T-helper 2 cell treated with Interferon-gamma antibody and Interleukin-4, amounts not matched to agents 100 ng/mL and 5 ng/mL, for 36 hours (primary cell): ENCODE data around the gene HIBADH. TPM values are rescaled to one million over a fixed set of nuclear protein-coding genes. Genes with fewer than 3 reads are reported as not detected.

Experiments
- intact Hi-C: fragments of 100-400 bp; cut with micrococcal nuclease; formaldehyde crosslinking; loops from one replicate; pipeline ENCODE4 v1.15.1; 2023
- total RNA-seq: library from RNA; stranded (reverse); gene quantifications from 2 replicates; pipeline ENCODE4 v1.2.3, GENCODE V29; 2022

The HIBADH gene
- total RNA-seq, 1 donor from 2014 or later = 14.5 TPM

- intact Hi-C loops = no loop called here
Observed at GRCh38 chr7:27553273-27553672, 109.4 kb downstream of the HIBADH start.

GRCh38 chr7:27551803-27552400, 110.8 kb downstream of the HIBADH start:
- intact Hi-C loops = no loop called here

DNA sequence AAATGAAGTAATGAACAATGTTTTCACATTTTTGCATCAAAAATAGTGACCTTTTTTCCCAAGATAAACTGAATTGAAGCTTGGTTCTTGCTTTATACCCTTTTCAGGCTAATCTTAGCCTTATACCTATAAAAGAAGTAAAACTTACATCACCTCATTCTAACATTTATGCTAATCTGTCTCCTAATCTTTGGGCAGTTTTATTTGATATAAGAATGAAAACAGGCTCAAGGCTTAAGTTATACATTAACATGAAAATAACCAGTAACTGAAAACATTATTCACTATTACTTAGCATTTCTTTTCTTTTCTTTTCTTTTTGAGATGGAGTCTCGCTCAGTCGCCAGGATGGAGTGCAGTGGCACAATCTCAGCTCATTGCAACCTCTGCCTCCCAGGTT, 113.1 kb downstream of the HIBADH start:
- intact Hi-C loops = no loop called here

DNA sequence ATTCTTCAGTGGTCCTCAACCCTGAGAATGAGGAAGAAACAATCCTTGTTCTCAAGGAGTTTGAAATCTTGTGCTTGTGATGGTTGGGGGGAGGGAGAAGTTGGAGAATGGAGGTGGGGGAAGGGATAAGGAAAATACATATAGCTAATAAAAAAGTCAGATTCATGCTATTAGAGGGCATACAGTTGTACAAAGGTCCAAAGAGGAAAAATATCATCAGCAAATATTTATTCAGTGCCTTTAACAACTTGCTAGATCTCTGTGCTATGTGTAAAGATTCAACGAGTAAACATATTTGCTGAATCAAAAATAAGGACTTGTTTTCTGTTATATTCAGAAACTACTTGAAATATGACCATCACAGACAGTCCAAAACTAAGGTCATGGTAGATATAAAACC, 114.4 kb downstream of the HIBADH start:
- intact Hi-C loops = no loop called here

DNA sequence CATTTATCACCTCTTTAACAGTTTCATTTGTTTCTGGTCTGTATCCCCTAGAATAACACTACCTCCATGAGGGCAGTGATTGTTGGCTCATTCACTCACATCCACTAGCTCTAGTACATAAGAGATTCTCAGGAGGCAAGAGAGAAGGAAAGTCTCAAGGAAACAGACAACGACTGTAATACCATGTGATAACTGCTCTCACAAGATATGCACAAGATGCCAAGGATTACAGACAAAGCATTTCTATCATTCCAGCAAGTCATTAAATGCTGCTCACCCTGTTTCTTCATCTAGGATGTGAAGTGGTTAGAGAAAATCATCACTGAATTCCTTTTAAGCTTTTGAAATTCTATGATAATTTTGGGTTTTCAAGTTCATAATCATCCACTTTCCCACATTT, 115.3 kb downstream of the HIBADH start:
- intact Hi-C loops = no loop called here

GRCh38 chr7:27546610-27547009, 116.1 kb downstream of the HIBADH start:
- intact Hi-C loops = no loop called here

DNA sequence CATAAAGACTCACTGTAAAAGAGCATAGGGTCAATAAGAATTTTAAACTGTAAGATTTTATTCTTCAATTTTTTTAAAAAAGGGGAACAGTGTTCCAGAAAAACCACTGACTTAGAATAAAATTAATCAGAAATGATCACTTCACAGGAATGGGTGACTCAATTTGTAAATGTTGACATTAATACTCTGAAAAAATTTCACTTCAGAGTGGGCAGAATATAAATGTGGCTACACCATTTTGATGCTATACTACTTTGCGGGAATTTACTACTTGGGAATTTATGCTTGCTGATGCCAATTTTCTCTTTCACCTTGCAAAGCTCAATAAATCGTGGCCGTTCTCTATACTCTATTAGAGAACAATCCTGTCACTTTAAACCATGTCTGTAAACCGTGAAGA, 126.9 kb downstream of the HIBADH start:
- intact Hi-C loops = no loop called here

DNA sequence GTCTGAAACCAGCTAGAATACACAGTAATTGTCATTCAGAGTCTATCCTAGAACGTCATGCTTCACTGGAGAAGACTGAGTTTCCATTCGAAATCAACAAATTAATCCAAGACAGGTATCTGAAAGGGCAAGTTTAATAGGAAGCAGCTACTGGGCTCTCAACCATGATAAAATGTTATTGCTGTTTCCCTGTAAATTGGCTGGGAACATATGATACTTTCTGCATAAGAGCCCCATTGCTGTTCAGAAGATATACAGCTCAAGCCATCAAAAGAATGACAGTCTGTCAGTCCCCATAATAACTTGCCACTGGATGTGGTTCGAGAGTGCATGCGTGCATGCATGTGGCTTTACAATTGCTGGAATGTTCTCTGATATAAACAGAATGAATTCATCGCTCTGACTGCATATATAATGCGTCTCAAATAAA, 129.0 kb downstream of the HIBADH start:
- intact Hi-C loops = no loop called here

DNA sequence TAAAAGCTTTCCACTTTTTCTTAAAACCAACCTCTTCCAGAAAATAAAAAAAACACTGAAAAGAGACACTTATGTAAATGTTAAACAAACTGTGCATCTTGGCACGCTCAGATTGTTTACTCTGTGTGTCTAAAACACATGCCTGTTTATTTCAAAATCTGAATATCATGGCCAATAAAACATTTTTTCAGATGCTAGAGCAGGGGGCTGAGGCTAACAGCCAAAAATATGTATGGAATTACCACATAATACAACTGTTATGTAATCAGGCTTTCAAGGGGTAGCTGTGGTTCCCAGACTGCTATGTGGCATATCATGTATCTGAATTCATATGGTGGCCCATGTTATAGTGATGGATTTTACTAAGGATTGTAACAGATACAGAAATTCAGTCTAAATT, 130.4 kb downstream of the HIBADH start:
- intact Hi-C loops = no loop called here

DNA sequence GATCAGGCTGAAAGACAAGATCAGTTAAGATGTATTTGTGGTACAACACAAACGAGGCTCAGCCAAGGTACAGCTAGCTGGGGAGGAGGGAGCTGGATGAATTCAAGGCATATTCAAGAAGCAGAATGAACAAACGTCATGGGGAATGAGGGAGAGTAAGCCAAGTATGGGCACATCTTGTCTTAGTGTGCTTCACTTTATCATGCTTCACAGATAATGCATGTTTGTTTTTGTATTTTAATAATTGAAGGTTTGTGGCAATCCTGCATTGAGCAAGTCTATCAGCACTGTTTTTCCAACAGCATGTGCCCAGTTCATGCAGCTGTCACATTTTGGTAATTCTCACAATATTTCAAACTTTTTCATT, 135.4 kb downstream of the HIBADH start:
- intact Hi-C loops = no loop called here

- intact Hi-C loops = no loop called here
Observed at GRCh38 chr7:27526611-27527347, 135.9 kb downstream of the HIBADH start.

GRCh38 chr7:27526131-27526530, 136.6 kb downstream of the HIBADH start:
- intact Hi-C loops = no loop called here

GRCh38 chr7:27523321-27523720, 139.4 kb downstream of the HIBADH start:
- intact Hi-C loops = no loop called here

DNA sequence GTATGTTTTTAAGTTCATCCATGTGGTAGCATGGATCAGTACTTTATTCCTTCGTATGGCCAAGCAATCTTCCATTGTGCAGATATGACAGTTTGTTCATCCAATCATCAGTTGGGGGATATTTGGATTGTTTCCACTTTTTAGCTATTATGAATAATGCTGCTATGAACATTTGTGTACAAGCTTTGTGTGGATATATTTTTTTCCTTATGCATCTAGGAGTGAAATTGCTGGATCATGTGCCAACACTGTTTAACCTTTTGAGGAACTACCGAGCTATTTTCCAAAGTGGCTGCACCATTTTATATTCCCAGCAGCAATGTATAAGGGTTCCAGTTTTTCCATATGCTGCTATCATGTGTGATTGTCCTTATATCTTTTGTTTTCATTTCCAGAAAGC, 140.1 kb downstream of the HIBADH start:
- intact Hi-C loops = no loop called here

GRCh38 chr7:27520815-27521790, 141.6 kb downstream of the HIBADH start:
- intact Hi-C loops = no loop called here

DNA sequence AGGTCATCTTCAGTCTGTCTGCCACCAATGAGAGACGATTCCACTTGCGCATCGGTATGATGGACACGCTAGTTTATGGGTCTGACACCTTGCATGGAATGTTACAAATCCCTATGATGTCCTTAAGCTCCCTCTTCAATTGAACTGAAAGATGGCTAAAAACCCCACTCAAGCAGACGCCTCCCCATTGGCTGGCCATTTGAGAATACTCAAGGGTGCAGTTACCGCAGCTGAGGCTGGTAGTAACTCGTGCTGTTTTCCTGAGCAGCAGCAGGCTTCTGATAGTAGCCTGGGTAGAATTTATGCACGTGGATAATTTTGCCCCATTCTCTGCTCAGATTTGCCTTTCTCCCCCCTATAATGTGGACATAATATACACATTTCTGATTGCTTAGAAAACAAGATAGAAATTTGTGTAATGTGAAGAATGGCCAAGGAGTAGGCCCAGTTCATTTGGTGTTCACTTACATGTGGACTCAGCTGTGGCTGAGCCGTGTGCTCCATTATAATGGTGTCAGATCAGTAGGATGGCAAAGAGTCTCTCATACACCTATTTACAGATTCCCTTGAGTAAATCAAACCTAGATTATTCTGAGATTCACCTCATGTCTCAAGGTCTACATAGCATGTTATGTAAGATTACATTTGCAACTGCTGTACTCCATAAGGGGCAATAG, 142.8 kb downstream of the HIBADH start:
- intact Hi-C loops = no loop called here

GRCh38 chr7:27518561-27519350, 143.9 kb downstream of the HIBADH start:
- intact Hi-C loops = no loop called here

DNA sequence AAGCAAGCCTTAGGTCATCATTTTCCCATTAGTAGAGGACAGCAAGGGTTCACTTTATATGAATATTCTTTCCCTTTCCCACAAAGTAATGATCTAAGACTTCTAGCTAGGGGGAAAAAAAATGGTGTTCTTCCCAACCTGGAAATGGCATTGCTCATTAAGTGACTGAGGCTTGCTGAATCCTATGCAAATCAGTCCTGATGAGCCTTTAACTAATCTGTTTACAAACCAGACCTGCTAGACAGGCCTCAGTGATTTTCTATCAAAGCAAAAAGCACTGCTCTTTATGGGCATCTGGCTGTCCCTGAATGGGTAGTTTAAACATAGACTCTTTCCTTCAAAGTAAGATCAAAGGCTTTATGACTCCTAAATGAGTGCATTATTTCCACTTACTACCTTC, 146.3 kb downstream of the HIBADH start:
- intact Hi-C loops = no loop called here

DNA sequence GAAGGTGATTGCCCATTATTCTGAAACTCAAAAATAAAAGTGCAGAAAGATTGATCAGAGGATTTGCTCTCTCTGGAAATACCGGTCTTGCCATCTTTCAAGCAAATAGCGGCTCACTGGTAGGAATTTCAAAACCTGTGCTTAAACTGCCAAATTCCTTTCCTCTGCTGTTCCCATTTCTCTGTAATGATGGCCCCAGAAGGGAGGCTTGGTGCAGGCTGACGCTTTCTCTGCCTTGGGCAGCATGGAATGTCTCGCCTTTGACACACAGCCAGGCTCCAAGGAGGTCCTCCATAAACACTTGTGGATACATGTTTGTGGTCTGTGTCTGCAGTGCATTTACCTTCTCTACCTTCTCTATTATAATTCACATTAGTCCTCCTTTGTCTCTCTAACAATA, 146.8 kb downstream of the HIBADH start:
- intact Hi-C loops = no loop called here

- intact Hi-C loops = no loop called here
Observed at GRCh38 chr7:27514861-27515260, 147.8 kb downstream of the HIBADH start.

GRCh38 chr7:27513885-27514284, 148.8 kb downstream of the HIBADH start:
- intact Hi-C loops = no loop called here
